HL-60 (cell line): Measurements from ENCODE around the gene FAM98C.

Source experiments
- DNase-seq, 2 experiments: peaks; one replicate each; pipeline ENCODE4 v3.0.0-alpha.2; 2010 to 2020; ENCODE audit warnings: low read depth in 1 of 2, low spot score in 1 of 2
- H3K27ac ChIP-seq: fragments of 250-450 bp; sonication (Bioruptor Pico); replicated peaks from 2 replicates; pipeline ENCODE4 v1.5.1; 2020; ENCODE audit warnings: mild to moderate bottlenecking, moderate library complexity
- H3K27me3 ChIP-seq: fragments of 250-450 bp; sonication (Bioruptor Pico); 2 replicates; pipeline ENCODE4 v1.5.1; 2021; ENCODE audit warnings: mild to moderate bottlenecking, moderate library complexity; ENCODE audit not compliant: insufficient read depth, poor library complexity, severe bottlenecking
- H3K4me3 ChIP-seq: replicated peaks from 2 replicates; pipeline ENCODE4 v1.5.1; 2011; ENCODE audit warnings: mild to moderate bottlenecking, control low read depth, low read length; ENCODE audit not compliant: insufficient read depth
- CTCF ChIP-seq: IDR thresholded peaks from one replicate; pipeline ENCODE4 v1.5.1; 2011; ENCODE audit warnings: low read length, control low read depth, inconsistent platforms; ENCODE audit not compliant: insufficient read depth
- GABPA ChIP-seq: IDR thresholded peaks from 2 replicates; pipeline ENCODE4 v1.6.1; 2012; ENCODE audit warnings: low read depth
- POLR2AphosphoS5 ChIP-seq: IDR thresholded peaks from 2 replicates; pipeline ENCODE4 v1.6.1; 2012; ENCODE audit warnings: low read depth
- SPI1 ChIP-seq: IDR thresholded peaks from 2 replicates; pipeline ENCODE4 v1.6.1; 2012; ENCODE audit warnings: low read depth, mild to moderate bottlenecking, borderline replicate concordance
- TF ChIP-seq, protein P1 (sequence below): IDR thresholded peaks from 2 replicates; pipeline ENCODE4 v1.6.1; 2012; ENCODE audit warnings: low read depth; ENCODE audit not compliant: insufficient replicate concordance

FAM98C gene

DNA sequence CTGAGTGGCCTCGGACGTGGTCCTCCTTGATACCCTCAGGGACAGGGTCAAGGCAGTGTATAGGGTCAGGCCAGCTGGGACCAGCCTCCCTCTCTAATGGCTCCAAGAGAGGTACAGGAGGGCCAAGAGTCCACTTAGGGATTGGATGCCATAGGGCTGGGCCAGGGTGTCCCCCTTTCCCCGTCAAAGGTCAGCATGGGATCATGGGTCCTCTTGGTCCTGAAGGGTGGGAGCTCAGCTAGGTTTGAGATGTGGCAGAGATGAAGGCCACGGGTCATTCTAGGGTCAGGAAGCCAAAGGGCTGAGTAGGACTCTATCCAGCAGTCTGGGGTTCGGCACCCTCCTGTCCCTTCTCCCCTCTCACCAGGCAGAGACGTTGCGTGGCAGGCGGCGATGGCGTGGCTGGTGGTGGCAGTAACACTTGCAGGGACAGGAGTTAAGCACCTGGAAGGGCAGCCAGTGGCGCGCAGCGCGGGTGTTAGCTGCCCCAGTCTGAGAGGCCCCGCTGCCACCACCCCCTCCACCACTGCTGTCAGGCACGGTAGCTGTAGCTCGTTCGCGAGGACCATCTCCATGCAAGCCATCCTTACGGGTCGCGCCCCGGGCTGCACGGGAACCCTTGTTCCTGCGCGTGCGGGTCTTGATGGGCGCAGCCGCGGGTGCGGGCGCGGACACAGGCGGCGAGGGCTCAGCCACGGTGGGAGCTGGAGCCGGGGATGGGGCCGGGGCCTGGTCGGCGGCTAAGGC is 17.7 kb upstream of the FAM98C start:
- Histone ChIP-seq H3K27ac (no peak overlapping the region), H3K4me3 (no peak overlapping the region), H3K27me3 (peaks cover 16% of the 10 kb centered on the region)
- TF ChIP-seq POLR2AphosphoS5 (no peak), GABPA (no peak)
- no peak for DNase-seq

GRCh38 chr19:38385804-38386257 is 17.1 kb upstream of the FAM98C start:
- no peak overlapping the region for H3K4me3 ChIP-seq
- peaks cover 18% of the 10 kb centered on the region for H3K27me3 ChIP-seq
- no peak for DNase-seq
- no peak overlapping the region for H3K27ac ChIP-seq
- TF ChIP-seq SPI1 (no peak), CTCF (no peak), POLR2AphosphoS5 (no peak), GABPA (no peak)
- TF ChIP-seq, protein P1, sequence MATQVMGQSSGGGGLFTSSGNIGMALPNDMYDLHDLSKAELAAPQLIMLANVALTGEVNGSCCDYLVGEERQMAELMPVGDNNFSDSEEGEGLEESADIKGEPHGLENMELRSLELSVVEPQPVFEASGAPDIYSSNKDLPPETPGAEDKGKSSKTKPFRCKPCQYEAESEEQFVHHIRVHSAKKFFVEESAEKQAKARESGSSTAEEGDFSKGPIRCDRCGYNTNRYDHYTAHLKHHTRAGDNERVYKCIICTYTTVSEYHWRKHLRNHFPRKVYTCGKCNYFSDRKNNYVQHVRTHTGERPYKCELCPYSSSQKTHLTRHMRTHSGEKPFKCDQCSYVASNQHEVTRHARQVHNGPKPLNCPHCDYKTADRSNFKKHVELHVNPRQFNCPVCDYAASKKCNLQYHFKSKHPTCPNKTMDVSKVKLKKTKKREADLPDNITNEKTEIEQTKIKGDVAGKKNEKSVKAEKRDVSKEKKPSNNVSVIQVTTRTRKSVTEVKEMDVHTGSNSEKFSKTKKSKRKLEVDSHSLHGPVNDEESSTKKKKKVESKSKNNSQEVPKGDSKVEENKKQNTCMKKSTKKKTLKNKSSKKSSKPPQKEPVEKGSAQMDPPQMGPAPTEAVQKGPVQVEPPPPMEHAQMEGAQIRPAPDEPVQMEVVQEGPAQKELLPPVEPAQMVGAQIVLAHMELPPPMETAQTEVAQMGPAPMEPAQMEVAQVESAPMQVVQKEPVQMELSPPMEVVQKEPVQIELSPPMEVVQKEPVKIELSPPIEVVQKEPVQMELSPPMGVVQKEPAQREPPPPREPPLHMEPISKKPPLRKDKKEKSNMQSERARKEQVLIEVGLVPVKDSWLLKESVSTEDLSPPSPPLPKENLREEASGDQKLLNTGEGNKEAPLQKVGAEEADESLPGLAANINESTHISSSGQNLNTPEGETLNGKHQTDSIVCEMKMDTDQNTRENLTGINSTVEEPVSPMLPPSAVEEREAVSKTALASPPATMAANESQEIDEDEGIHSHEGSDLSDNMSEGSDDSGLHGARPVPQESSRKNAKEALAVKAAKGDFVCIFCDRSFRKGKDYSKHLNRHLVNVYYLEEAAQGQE, result no peak

- TF ChIP-seq POLR2AphosphoS5, result 0 out of 2 replicates have a peak, but pooled peaks have one; percentile 8
- TF ChIP-seq SPI1, result no peak
- no peak for TF ChIP-seq GABPA
- Histone ChIP-seq H3K27ac (no peak overlapping the region), H3K27me3 (peaks cover 18% of the 10 kb centered on the region), H3K4me3 (no peak overlapping the region)
- DNase-seq, result no peak
Measured at GRCh38 chr19:38386300-38386970, 16.5 kb upstream of the FAM98C start.

DNA sequence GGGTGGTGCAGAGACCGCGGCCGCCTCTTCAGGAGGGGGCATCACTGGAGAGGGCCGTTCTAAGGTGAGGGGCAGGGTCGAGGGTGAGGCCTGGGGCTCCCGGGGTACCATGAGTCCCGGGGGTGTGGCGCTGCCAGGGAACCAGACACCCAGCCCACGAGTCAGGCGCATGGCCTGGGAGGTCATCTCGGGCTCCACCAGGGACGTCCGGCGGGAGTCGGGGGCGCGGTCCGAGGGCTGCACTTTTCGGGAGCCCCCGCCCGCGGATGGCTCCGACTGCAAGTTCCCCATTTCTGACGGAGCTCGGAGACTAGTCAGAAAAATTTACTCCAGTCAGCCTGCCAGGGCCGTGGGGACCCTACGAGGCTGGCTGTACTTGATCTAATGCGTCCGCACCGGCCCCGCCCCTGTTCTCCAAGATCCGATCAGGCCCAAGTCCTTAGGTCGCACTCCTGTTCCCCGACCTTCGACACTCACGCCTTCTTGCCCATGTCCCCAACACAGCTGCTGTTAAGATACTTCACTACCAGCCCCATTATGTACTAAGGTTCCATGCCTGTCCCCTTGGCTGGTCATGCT is 15.8 kb upstream of the FAM98C start:
- no peak overlapping the region for H3K27ac ChIP-seq
- no peak for TF ChIP-seq GABPA
- TF ChIP-seq POLR2AphosphoS5, result no peak
- TF ChIP-seq SPI1, result no peak
- TF ChIP-seq CTCF, result no peak
- TF ChIP-seq, protein P1, result no peak
- peaks cover 18% of the 10 kb centered on the region for H3K27me3 ChIP-seq
- peak overlapping the region; percentile 25 for H3K4me3 ChIP-seq
- peak in 1 of 2 experiments; percentile 34 for DNase-seq
